ENCODE measurements around the gene TESK1.

TESK1 gene, protein sequence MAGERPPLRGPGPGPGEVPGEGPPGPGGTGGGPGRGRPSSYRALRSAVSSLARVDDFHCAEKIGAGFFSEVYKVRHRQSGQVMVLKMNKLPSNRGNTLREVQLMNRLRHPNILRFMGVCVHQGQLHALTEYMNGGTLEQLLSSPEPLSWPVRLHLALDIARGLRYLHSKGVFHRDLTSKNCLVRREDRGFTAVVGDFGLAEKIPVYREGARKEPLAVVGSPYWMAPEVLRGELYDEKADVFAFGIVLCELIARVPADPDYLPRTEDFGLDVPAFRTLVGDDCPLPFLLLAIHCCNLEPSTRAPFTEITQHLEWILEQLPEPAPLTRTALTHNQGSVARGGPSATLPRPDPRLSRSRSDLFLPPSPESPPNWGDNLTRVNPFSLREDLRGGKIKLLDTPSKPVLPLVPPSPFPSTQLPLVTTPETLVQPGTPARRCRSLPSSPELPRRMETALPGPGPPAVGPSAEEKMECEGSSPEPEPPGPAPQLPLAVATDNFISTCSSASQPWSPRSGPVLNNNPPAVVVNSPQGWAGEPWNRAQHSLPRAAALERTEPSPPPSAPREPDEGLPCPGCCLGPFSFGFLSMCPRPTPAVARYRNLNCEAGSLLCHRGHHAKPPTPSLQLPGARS

DNA sequence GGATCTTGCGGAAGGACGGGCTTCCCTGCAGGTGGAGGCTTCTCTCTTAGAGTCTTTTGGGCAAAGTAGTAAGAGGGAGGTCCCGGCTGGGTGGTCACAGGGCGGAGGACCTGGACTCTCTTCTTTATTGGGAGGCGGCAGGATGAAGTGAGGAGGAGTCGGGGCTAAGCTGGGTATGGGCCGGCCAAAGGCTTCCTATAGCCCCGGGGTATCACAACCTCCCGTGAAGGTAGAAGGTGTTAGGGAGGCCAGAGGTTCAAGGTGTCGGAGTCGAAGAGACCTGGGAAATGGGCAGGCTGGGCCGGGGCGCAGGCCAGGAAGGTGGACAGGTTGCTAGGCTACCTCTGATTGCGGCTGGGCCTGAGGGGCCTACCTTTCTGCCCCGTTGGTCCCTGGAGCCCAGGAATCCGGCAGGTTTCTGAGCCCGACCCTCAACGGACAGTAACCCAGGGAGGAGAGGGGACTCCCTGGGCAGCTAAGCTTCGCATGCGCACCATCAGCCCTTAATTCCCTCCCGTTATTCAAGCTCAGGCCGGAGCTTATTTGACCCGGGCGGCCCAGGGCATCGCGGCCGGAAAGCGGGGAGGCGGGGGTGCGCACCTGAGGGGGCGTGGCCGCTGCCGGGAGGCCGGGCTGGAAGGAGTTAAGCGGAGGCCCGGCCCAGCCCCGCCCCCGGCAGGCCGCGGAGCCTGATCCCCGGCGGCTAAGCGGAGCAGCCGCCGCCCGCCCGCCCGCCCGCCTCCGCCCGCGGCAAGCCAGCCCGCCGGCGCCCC is at the start of gene TESK1:
Gene TESK1 (plus strand): TSS at position 685 of the 773 bp plus-strand sequence. CDS start 358 bp downstream, outside the sequence.
- DNase-seq = peak; percentile 89

DNA sequence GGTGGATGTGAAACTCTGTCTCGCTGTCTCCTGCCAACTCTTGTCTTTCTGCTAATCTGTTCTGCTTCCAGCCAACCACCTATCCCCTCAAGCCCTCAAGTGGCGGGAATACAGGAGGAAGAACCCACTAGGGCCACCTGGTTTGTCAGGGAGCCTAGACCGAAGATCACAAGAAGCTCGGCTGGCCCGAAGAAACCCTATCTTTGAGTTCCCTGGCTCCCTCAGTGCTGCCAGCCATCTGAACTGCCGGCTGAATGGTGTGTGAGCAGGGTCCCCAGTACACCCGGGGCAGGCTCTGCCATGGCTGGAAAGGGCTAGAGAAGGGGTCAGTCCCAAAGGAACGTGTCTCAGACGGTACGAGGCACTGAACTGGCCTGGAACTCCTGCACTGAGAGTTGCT is 49.2 kb upstream of the TESK1 start:
- DNase-seq = no peak

DNA sequence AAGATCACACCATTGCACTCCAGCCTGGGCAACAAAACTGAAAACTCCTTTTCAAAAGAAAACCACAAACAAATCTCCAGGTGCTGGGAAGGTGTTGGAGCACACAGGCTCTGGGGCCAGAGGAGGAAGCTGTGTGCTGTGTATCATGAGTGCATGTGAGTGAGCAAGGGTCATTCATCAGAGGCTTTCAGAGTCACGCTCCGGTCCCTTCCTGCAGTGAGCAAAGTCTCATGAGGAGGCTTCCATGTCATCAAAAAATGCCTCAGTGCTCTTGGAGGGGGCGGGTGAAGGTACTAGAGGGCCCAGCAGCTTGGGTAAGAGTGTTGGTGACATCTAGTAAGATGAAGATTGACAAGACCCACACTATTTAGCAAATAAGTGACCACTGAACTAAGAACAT is 48.3 kb upstream of the TESK1 start:
- DNase-seq = no peak

DNA sequence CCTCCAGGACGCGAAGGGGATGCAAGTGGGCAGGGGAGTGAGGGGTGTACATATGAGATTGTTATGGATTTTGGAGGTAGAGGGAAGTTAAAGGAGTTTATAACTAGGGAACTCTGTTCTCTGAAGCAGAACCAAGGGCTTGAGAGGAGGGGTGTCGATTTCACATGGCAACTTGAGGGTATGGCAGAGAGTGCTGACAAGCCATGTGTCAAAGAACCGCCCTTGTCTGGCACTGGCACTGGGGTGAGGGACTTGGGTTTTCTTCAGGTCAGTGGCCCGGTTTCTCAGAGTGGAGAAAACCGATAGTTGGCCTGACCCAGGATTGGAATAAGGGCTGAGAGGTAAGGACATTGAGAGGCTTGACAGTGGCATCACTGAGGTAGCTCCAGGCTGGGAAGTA is 47.7 kb upstream of the TESK1 start:
- DNase-seq = no peak

DNA sequence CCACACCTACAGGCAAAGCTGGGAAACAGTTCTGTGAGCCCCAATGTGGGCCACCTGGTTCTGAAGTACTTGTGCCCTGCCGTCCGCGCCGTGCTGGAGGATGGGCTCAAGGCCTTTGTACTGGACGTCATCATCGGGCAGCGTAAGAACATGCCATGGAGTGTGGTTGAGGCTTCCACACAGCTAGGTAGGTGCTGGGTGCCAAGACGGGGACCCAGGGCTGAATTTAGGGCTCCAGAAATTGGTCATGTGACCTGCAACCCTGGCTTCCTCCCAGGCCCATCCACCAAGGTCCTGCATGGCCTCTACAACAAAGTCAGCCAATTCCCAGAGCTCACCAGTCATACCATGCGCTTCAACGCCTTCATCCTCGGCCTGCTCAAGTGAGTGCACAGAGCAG is 46.9 kb upstream of the TESK1 start:
- no peak for DNase-seq

DNA sequence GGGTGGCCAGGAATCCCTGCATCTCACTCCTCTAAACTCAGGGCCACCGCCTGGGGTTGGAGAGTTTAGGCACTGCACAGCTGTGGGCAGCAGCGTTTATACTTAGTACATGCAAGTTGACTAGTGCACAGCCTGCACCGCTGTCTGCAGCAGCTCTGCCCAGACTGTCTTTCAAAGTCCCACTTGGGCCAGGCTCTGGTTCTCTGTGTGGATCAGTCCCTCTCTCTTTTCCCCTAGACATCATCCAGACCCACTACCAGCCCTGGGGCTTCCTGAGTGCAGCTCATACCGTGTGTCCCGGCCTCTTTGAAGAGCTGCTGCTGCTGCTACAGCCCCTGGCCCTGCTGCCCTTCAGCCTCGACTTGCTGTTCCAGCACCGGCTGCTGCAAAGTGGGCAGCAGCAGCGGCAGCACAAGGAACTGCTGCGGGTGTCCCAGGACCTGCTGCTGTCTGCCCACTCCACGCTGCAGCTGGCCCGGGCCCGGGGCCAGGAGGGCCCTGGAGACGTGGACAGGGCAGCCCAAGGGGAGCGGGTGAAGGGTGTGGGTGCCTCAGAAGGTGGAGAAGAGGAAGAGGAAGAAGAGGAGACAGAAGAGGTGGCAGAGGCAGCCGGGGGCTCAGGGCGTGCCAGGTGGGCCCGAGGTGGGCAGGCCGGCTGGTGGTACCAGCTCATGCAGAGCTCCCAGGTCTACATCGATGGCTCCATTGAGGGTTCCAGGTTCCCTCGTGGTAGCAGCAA is 45.1 kb upstream of the TESK1 start:
- DNase-seq = no peak

DNA sequence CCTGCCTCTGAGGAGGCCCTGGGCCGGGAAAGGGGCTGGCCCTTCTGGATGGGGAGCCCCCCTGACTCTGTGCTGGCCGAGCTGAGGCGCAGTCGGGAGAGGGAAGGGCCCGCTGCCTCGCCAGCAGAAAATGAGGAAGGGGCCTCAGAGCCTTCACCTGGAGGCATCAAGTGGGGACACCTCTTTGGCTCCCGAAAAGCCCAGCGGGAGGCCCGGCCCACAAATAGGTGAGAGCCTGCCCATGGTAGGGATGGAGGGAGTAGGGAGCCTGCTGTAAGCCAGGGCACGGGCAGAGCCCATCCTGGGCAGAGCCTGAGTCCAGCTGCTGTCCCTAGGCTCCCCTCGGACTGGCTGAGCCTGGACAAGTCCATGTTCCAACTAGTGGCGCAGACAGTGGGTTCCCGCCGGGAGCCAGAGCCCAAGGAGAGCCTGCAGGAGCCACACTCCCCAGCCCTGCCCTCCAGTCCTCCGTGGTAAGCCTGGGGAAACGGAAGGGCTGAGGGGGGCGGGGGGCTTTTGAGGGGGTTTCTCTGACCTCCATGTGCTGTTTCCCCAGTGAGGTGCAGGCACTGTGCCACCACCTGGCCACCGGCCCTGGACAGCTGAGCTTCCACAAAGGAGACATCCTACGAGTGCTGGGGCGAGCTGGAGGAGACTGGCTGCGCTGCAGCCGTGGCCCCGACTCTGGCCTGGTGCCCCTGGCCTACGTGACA is 44.3 kb upstream of the TESK1 start:
- no peak for DNase-seq

DNA sequence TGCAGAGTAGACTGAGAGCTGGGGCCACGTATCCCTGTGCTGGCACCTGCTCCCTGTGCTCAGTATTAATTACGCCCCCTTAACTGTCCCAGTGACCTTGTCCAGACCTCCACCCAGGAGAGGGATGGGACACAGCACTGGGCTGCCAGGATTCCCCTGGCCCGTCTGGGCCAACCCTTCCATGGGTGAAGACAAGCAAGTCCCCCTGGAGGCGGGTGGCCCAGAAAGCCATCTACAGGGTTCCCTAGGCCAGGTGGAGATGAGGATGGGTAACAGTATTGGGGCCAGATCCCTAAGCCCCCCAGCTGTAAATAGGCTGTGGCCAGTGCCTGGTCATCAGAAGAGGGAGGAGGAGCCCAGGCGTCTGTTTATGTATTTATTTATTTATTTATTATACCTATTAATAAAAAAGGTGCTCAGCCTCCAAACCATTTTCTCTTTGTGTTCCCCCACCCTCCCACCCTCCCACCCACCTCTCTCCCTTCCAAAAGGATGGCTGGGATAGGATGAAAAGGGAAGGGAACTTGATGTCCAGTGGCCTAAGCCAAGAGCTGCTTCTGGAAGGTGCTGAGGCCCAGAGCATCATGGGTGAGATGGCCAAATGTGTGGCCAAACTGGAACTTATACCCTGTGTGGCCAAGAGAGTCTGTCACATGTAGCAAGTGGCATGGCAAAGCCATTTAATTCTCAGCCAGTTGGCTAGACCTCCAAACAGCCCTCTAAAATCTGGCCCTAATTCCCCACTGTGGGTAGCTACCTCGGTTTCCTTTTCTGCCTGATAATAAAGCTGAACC is 43.4 kb upstream of the TESK1 start:
- DNase-seq = no peak

DNA sequence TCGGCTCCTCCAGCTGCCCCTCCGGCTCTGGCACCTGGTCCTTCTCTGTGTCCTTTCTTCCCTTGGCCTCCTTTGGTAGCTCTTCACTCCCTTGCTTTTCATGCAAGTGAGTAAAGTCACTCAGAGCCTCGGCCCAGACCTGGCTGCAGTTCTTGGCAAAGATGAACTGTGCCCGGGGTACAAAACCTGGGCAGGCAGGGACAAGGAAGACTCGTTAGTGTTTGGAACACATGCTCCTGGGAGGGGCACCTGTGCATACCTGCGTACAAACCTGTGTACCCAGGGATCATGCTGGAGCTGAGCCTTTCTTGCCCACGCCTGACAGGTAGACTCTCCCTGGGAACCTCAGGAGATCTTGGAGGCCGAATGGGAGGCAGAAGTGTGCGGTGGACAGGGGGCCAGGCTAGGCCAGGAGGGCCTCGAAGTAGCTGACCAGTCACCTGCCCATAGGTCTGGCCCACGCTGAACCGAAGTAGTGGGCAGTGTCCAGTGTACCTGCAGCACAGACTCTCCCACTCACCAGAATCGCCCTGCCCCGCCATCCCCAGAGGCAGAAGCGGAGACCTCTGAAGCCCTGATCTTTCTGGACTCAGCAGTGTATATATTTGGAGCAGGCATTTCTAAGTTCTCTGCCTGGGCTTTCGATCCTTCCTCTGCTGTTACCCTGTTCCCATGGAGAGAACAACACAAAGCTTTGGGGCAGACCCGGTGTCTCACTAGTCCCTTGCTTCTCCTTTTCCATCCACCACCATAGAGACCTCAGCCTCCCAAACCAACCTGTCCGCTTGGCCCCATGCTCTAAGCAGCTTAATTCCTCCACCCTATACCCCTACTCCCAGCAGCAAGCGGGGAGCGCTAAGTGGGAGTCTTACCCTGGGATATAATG is 41.9 kb upstream of the TESK1 start:
- DNase-seq = no peak

DNA sequence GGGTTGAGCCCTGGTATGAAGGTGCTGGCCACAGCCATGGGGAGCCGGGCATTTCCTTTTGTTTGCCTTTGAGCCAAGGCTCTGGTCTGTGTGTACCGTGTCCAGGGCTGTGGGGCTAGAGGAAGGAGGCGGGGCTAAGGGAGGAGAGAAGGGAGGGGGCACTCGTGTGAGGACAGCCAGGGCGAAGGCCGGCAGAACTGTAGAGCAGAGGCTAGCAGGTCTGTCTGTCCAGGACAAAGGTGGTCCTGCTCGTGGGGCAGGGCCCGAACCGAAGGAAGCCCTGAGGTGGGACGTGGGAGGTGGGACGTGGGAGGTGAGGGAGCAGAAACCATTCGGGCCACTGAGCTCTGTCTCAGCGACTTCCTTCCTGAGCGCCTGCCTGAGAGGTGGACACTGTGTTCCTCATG is 41.3 kb upstream of the TESK1 start:
- DNase-seq = no peak

DNA sequence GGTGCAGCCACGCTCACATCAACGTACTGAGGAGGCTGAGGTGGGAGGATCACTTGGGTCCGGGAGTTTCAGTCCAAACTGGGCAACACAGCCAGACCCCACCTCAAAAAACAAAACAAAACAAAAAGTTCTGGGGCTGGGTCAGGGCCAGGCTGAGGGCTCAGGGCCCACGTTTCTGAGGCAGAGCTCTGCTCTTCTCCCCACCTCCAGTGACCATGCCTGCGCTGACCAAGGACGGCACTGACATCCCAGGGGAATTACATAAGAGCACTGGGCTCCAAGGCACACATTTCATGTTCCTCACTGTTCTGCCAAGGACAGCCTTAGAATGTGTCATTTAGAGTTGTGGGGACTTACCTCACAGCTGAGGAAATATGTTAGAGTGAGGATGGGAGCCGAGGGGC is 40.4 kb upstream of the TESK1 start:
- no peak for DNase-seq

DNA sequence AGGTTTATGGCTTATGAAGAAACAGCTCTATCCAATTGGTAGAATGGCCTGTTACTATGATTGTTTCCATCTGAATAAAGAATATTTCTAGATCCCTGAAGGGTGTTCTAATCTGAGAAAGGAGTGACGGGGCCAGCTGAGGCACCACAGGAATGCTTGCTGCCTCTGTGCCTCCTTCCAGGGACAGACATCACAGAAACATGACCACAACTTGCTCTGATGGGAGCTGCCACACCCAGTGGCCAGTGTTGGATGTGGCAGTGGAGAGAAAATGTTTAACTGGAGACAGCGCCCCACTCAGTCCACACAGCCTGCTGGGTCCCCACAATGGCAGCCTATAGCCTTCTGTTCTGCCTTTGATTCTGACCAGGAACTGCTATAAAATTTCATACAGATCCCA is 38.6 kb upstream of the TESK1 start:
- no peak for DNase-seq

DNA sequence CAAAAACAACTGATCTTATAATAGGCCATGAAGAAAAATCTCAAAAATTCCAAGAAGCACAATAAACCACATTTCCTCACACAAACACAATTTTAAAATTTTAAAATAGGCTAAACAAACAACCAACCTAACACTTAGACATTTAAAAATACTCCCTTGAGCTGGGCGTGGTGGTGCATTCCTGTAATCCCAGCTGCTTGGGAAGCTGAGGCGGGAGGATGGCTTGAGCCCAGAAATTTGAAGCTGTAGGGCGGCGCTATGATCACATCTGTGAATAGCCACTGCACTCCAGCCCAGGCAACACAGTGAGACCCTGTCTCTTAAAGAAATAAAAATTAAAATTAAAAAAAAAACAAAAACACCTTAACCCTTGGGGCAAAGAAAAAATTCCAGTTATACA is 36.9 kb upstream of the TESK1 start:
- DNase-seq = no peak

DNA sequence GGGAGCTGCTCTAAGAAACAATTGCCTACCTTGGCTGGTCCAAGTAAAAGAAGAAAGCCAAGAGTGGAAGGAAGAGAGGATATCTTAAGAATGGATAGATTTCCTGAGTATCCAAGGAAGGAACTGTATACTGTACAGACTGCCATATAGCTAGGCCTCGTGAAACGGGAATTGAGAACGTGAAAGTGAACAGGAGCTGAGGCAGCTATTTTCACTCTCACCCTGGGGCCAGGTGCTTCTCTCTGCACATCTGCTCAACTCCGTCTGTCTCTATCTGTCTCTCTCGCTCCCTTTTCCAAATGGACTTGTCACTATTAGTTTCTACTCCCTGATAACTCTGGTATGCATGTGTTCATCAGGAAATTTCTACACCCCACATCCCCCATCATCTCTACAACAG is 35.9 kb upstream of the TESK1 start:
- no peak for DNase-seq

DNA sequence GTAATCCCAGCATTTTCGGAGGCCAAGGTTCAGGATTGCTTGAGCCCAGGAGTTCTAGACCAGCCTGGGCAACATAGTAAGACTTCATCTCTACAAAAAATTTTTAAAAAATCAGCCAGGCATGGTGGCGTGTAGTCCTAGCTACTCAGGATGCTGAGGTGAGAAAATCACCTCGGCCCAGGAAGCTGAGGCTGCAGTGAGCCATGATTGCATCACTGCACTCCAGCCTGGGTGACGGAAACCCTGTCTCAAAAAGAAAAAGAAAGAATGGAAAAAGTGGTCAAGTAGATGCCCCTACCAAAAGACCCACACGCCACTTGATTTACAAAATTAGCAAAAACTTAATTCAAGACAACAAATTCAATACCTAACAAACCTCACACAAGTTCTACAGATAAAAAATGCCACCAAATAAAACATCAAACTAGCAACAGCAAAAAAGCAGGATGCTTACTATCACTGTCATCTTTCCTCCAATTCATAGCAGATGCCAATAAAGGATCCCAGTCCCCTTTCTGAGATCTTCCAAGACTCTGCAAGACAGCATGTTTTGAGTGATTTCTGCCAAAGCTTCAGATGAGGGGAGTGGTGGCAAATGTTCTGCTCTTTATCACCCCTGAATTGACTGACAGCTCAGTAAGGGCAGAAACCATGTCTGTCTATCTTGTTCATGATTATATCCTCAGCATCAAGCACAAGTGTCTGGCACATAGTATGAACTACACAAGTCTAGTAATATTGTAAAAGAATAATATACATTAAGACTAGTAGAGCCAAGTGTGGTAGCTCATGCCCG is 34.2 kb upstream of the TESK1 start:
- DNase-seq = no peak

DNA sequence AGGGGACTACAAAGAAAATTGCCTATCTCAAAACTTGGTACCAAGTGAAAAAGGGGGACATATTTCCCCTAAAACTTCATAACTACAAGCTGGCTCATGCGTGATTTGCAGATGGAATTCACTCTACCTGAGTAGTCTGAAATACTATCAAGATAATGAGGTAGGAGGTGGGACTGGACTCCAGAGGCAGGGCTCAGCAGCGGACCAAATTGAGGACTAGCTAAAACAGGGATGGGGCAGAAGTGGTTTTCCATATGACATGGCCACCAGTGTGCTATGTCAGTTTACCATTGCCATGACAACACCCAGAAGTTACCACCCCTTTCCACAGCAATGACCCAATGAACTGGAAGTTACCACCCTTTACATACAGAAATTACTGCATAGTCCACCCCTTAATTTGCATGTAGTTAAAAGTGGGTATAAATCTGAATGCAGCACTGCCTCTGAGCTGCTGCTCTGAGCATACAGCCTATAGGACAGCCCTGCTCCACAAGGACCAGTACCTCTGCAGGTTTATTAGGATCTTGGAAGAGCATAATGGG is 30.4 kb upstream of the TESK1 start:
- DNase-seq = no peak

DNA sequence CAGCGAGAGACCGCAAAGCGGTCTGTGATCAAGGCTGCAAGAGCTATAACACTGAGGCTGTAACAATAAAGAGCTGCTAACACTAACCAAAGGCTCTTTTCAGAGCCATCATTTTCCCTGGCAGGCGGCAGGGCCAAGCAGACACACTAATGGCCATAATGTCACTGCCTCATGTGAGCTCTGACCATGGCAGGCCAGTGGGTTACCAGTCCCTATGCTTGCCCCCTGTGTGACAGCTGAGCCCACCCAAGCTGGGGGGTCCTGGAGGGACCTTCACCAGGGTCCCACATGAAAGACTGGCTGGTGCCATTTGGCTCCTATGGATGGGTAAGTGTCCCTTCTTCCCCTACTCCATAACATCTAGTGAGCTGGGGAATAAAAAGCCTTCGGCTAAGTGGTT is 29.6 kb upstream of the TESK1 start:
- no peak for DNase-seq

DNA sequence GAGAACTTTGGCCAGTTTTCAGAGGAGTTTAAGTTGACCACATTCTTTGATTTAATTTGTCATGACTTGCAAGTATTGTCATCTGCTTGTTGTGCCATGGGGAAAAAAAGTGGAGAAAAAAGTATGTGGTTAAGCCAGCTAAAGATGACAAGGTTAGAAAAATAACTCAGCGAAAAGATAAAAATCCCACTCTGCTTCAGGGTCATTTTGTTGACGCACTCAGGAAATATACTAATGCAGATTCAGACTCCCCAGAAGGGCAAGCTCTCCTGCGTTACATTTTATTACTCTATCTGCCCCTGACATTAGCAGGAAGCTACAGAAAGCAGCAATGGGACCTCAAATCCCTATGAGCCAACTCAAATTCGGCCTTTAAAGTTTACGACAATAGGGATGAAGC is 27.6 kb upstream of the TESK1 start:
- DNase-seq = no peak

DNA sequence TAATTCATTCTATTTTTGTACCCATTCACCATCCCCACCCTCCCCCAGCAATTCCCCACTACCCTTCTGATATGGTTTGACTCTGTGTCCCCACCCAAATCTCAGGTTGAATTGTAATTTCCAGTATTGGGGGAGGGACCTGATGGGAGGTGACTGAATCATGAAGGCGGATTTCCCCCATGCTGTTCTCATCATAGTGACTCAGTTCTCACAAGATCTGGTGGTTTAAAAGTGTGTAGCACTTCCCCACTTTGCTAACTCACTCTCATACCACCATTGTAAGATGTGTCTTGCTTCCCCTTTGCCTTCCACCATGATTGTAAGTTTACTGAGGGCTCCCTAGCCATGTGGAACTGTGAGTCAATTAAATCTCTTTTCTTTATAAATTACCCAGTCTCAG is 25.9 kb upstream of the TESK1 start:
- no peak for DNase-seq
